Tibial nerve (tissue), 4 donors: ENCODE measurements around the gene CENPP. TPM values are rescaled to one million over a fixed set of nuclear protein-coding genes. Genes with fewer than 3 reads are reported as not detected.

Experiments used
- DNase-seq, 2 donors: peaks; one replicate each; pipeline ENCODE4 v3.0.0-alpha.2; 2019; ENCODE audit warnings: low spot score in 2 of 2
- H3K27ac ChIP-seq, 4 donors: fragments of 200-600 bp; sonication (generic) in 3 of 4; one replicate each; pipeline ENCODE4 v1.5.1; 2017 to 2019; ENCODE audit warnings: mild to moderate bottlenecking in 1 of 4
- H3K27me3 ChIP-seq, 2 donors: fragments of 200-600 bp; sonication (generic) in 1 of 2; one replicate each; pipeline versions ENCODE4 v1.5.1 to v1.6.0; 2017 to 2019
- H3K36me3 ChIP-seq, 3 donors: fragments of 200-600 bp; sonication (generic); one replicate each; pipeline ENCODE4 v1.5.1; 2018 to 2019
- H3K4me1 ChIP-seq, 4 donors: fragments of 200-600 bp; sonication (generic) in 3 of 4; one replicate each; pipeline ENCODE4 v1.5.1; 2017 to 2019
- H3K4me3 ChIP-seq, 4 donors: fragments of 200-600 bp; sonication (generic) in 3 of 4; one replicate each; pipeline ENCODE4 v1.5.1; 2017 to 2019; ENCODE audit warnings: mild to moderate bottlenecking in 1 of 4, moderate library complexity in 1 of 4
- H3K9me3 ChIP-seq, 4 donors: fragments of 200-600 bp; sonication (generic) in 3 of 4; one replicate each; pipeline ENCODE4 v1.5.1; 2017 to 2019
- CTCF ChIP-seq, 5 experiments: fragments of 200-600 bp in 3 of 5; fragments of 450-650 bp in 2 of 5; sonication (generic) in 3 of 5; IDR thresholded peaks; one replicate each; pipeline ENCODE4 v1.5.1; 2016 to 2019; ENCODE audit warnings: antibody characterized with exemption in 5 of 5, mild to moderate bottlenecking in 3 of 5, moderate library complexity in 2 of 5
- EP300 ChIP-seq, 2 donors: sonication (generic); formaldehyde crosslinking; IDR thresholded peaks; one replicate each; pipeline ENCODE4 v1.6.1; 2017; ENCODE audit warnings: antibody characterized with exemption in 2 of 2, mild to moderate bottlenecking in 1 of 2
- POLR2A ChIP-seq, 2 donors: fragments of 450-650 bp; IDR thresholded peaks; one replicate each; pipeline ENCODE4 v1.6.1; 2017; ENCODE audit warnings: antibody characterized with exemption in 2 of 2, mild to moderate bottlenecking in 2 of 2, moderate library complexity in 2 of 2
- WGBS, 2 donors: methylation state at CpG; one replicate each; pipeline ENCODE4 v1.1.5; 2018; 5-methylcytosine and 5-hydroxymethylcytosine counted together
- total RNA-seq, 4 donors: library from RNA; depleted of rRNA; stranded (reverse); fragments of >200 nt; gene quantifications; one replicate each; pipeline ENCODE4 v1.1.0, GENCODE V29; 2016

Gene CENPP
- total RNA-seq, 4 donors from 2014 or later = 5.0 to 17.1 (median 6.9) TPM

GRCh38 chr9:92616199-92616641 is 290.5 kb downstream of the CENPP start:
- H3K9me3 ChIP-seq = no peaks in the 10 kb centered on the region
- peaks cover 0 to 53% (median 17%) of the 10 kb centered on the region in 4 donors for H3K4me1 ChIP-seq
- peak overlapping the region in 1 of 4 donors; percentile 18 for H3K4me3 ChIP-seq
- peaks cover 0 to 91% (median 9%) of the 10 kb centered on the region in 3 donors for H3K36me3 ChIP-seq
- H3K27ac ChIP-seq = peak overlapping the region; percentile 16 to 86 (median 78)
- TF ChIP-seq POLR2A (IDR thresholded peaks at IDR 0.05) (no peak), CTCF (IDR thresholded peaks at IDR 0.05) (no peak), EP300 (IDR thresholded peaks at IDR 0.05) (no peak)
- 43 to 44% methylated on average over 11 of the region's 11 CpGs for WGBS, 2 donors
- no peaks in the 10 kb centered on the region for H3K27me3 ChIP-seq
- no peak for DNase-seq

- WGBS, 2 donors = 66 to 67% methylated on average over 11 of the region's 11 CpGs
- H3K4me3 ChIP-seq = peak overlapping the region in 1 of 4 donors; percentile 18
- peak; percentile 22 to 51 for DNase-seq
- H3K4me1 ChIP-seq = peaks cover 0 to 53% (median 17%) of the 10 kb centered on the region in 4 donors
- peaks cover 0 to 86% (median 9%) of the 10 kb centered on the region in 3 donors for H3K36me3 ChIP-seq
- H3K9me3 ChIP-seq = no peaks in the 10 kb centered on the region
- H3K27me3 ChIP-seq = no peaks in the 10 kb centered on the region
- TF ChIP-seq CTCF (IDR thresholded peaks at IDR 0.05) (no peak), POLR2A (IDR thresholded peaks at IDR 0.05) (peak in 1 of 2 donors; percentile 9), EP300 (IDR thresholded peaks at IDR 0.05) (peak in 1 of 2 donors; percentile 77)
- H3K27ac ChIP-seq = peak overlapping the region; percentile 16 to 86 (median 78)
Measured at GRCh38 chr9:92616655-92617111, 290.9 kb downstream of the CENPP start.

- Histone ChIP-seq H3K27ac (peak overlapping the region; percentile 16 to 86 (median 78)), H3K9me3 (no peaks in the 10 kb centered on the region), H3K27me3 (no peaks in the 10 kb centered on the region), H3K4me3 (no peak overlapping the region), H3K36me3 (peaks cover 0 to 80% (median 4%) of the 10 kb centered on the region in 3 donors), H3K4me1 (peaks cover 0 to 53% (median 17%) of the 10 kb centered on the region in 4 donors)
- 90% methylated on average over 9 to 10 of the region's 11 CpGs for WGBS, 2 donors
- TF ChIP-seq CTCF (IDR thresholded peaks at IDR 0.05) (no peak), EP300 (IDR thresholded peaks at IDR 0.05) (no peak), POLR2A (IDR thresholded peaks at IDR 0.05) (no peak)
- DNase-seq = no peak
Measured at GRCh38 chr9:92617195-92617813, 291.6 kb downstream of the CENPP start.

- H3K4me3 ChIP-seq = no peak overlapping the region
- H3K27me3 ChIP-seq = no peaks in the 10 kb centered on the region
- no peak for DNase-seq
- 82 to 87% methylated on average over 11 of the region's 11 CpGs for WGBS, 2 donors
- H3K27ac ChIP-seq = peak overlapping the region; percentile 16 to 86 (median 78)
- TF ChIP-seq EP300 (IDR thresholded peaks at IDR 0.05) (no peak), POLR2A (IDR thresholded peaks at IDR 0.05) (no peak), CTCF (IDR thresholded peaks at IDR 0.05) (no peak)
- no peaks in the 10 kb centered on the region for H3K9me3 ChIP-seq
- H3K36me3 ChIP-seq = peaks cover 0 to 72% (median 3%) of the 10 kb centered on the region in 3 donors
- H3K4me1 ChIP-seq = peaks cover 0 to 53% (median 17%) of the 10 kb centered on the region in 4 donors
Measured at GRCh38 chr9:92617951-92618510, 292.3 kb downstream of the CENPP start.
